ENCODE data around the gene COLEC11. TPM values are rescaled to one million over a fixed set of nuclear protein-coding genes. Genes with fewer than 3 reads are reported as not detected.

Gene COLEC11
- total RNA-seq, 1 donor from 2014 or later: 10.1 TPM

DNA sequence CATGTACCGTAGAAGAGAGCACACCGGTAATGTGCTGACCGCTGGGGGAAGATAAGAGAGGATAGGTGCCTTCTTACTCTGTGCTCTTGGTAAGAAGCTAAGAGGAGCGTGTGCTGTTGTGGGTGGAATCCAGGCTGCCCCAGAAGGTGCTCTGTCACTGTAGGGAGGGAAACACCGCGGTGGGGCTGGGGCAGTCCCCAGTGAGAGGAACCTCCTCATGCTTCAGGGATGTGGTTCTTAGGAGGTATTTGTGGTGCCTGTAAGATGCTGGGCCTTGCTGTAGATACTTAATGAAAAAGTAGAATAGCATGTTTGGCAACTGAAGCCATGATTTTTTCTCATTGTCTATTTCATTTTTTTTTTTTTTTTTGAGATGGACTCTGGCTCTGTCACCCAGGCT is 1.1 kb downstream of the COLEC11 start:
- TF ChIP-seq, protein P1, sequence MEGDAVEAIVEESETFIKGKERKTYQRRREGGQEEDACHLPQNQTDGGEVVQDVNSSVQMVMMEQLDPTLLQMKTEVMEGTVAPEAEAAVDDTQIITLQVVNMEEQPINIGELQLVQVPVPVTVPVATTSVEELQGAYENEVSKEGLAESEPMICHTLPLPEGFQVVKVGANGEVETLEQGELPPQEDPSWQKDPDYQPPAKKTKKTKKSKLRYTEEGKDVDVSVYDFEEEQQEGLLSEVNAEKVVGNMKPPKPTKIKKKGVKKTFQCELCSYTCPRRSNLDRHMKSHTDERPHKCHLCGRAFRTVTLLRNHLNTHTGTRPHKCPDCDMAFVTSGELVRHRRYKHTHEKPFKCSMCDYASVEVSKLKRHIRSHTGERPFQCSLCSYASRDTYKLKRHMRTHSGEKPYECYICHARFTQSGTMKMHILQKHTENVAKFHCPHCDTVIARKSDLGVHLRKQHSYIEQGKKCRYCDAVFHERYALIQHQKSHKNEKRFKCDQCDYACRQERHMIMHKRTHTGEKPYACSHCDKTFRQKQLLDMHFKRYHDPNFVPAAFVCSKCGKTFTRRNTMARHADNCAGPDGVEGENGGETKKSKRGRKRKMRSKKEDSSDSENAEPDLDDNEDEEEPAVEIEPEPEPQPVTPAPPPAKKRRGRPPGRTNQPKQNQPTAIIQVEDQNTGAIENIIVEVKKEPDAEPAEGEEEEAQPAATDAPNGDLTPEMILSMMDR (IDR thresholded peaks at IDR 0.05; ENCODE audit: unreplicated experiment): no peak
- peaks cover 10% of the 10 kb centered on the region for H3K36me3 Mint-ChIP-seq
- no peak overlapping the region for H3K4me3 Mint-ChIP-seq
- no peak for DNase-seq (ENCODE audit: low spot score in 2 of 2, unreplicated experiment in 2 of 2)
- peaks cover 2% of the 10 kb centered on the region for H3K27me3 Mint-ChIP-seq (ENCODE audit: low read depth)
- no peak overlapping the region for H3K27ac Mint-ChIP-seq
- no peaks in the 10 kb centered on the region for H3K9me3 Mint-ChIP-seq
- peaks cover 15% of the 10 kb centered on the region for H3K4me1 Mint-ChIP-seq

DNA sequence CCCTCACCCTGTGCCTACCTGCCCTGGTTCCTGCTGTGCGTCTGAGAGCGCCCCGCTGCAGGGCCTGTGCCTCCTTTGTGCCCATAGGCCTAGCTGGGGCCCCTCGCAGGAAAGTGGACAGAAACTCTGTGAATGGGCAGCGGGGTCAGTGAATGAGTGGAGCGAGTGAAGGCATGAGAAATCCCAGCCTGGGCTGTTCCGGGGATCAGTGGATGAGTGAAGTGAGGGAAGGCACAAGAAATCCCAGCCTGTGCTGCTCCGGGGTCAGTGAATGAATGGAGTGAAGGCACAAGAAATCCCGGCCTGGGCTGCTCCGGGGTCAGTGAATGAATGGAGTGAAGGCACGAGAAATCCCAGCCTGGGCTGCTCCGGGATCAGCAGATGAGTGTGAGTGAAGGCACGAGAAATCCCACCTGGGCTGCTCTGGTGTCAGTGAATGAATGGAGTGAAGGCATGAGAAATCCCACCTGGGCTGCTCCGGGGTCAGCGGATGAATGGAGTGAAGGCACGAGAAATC is 2.0 kb downstream of the COLEC11 start:
- no peak for DNase-seq (ENCODE audit: low spot score in 2 of 2, unreplicated experiment in 2 of 2)
- no peaks in the 10 kb centered on the region for H3K9me3 Mint-ChIP-seq
- TF ChIP-seq, protein P1 (IDR thresholded peaks at IDR 0.05; ENCODE audit: unreplicated experiment): no peak
- H3K27ac Mint-ChIP-seq: peak overlapping the region; percentile 61
- H3K4me1 Mint-ChIP-seq: peaks cover 15% of the 10 kb centered on the region
- H3K4me3 Mint-ChIP-seq: no peak overlapping the region
- H3K36me3 Mint-ChIP-seq: peaks cover 10% of the 10 kb centered on the region
- peaks cover 2% of the 10 kb centered on the region for H3K27me3 Mint-ChIP-seq (ENCODE audit: low read depth)

DNA sequence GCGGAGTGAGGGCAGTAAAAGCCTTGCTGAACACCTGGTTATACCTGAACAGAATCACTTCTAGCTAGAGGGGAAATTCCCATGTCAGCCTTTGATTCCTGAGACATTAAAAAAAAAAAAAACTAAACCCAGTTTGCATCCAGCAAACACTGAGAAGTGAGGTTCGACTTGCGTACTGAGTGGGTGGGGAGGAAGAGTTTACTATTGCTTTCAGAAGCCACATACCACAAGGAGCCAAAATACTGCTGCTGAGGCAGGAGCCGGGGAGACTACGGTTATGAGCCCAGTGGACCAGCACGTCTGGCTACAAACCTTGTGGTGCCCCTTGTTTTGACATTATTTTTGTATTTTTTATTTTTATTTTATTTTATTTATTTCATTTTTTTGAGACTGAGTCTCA is 2.7 kb downstream of the COLEC11 start:
- Mint-ChIP-seq H3K27ac (peak overlapping the region; percentile 61), H3K9me3 (no peaks in the 10 kb centered on the region), H3K4me1 (peaks cover 15% of the 10 kb centered on the region), H3K4me3 (no peak overlapping the region), H3K36me3 (peaks cover 9% of the 10 kb centered on the region), H3K27me3 (ENCODE audit: low read depth) (peaks cover 6% of the 10 kb centered on the region)
- no peak for DNase-seq (ENCODE audit: low spot score in 2 of 2, unreplicated experiment in 2 of 2)
- TF ChIP-seq, protein P1 (IDR thresholded peaks at IDR 0.05; ENCODE audit: unreplicated experiment): no peak

DNA sequence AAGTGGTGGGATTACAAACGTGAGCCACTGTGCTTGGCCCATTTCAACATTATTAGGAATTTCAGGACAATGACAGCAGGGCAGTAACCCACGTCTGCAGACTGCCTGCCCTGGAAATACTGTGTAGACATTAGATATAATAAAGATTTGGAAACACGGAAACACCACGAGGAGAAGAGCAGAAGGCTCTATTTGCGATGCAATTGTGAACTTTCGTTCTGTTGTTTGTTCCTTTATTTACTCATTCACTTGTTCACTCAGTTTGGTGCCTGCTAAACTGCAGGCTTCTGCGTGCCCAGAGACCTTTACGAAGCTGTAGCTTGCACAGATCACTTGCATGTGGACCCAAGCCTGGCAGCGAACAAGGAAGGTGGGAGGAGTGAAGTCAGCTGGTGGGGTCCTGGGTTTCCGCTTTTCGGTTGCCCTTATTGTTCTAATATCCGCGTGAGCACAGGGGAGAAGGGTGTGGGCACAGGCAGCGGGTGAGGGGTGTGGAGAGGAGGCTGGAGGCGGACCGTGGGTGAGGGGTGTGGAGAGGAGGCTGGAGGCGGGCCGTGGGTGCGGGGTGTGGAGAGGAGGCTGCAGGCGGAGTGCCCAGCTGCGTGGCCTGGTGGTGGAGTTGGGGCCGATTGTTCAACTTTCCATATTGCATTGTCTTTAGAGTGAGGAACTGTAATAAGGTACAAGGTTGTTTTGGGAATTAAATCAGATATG is 3.4 kb downstream of the COLEC11 start:
- Mint-ChIP-seq H3K9me3 (no peaks in the 10 kb centered on the region), H3K27ac (no peak overlapping the region), H3K4me3 (no peak overlapping the region), H3K36me3 (peaks cover 3% of the 10 kb centered on the region), H3K4me1 (peaks cover 15% of the 10 kb centered on the region), H3K27me3 (ENCODE audit: low read depth) (peaks cover 6% of the 10 kb centered on the region)
- DNase-seq (ENCODE audit: low spot score in 2 of 2, unreplicated experiment in 2 of 2): no peak
- TF ChIP-seq, protein P1 (IDR thresholded peaks at IDR 0.05; ENCODE audit: unreplicated experiment): no peak

DNA sequence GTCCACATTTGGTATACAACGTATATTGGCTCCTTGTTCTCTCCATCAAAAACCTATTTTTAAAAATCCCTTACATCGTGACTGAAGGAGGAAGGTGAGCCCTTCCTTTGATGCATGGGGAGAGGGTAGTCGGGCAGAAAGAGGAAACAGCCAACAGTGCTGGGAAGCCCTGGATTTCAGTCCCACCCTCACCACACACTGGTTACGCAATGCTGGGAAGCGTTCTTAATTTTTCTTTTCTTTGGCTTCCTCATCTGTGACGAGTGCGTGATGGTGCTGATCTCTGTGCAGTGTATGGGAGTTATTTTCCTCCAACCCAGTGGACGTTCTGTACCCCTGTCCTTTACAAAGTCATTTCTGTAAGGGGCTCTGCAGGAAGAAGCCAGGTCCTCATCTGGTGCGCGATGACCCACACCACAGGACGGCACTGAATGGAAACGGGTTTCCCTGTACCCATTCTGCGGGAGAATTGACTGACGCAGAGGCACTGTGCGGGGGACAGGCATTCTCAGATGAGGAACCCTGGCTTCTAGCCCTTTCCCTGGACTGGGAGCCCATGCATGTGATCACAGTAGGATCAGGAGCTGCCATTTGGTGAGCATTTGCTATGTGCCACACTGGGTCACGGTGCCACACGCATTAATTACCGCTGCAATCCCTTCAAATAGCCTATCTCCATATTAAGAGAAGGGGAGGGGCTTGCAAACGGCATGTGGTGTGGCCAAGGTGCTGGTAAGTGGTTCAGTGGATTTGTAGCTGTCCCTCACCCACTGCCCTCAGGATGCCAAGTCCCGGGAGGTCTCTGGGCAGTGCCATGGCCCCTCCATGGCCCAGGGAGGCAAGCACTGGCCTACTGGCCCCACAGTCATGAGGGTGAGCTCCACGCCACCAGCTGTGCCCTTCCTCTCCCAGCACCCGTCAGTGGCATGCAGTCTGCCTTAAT is 4.3 kb downstream of the COLEC11 start:
- Mint-ChIP-seq H3K4me1 (peaks cover 15% of the 10 kb centered on the region), H3K27me3 (ENCODE audit: low read depth) (peaks cover 6% of the 10 kb centered on the region), H3K36me3 (no peaks in the 10 kb centered on the region), H3K4me3 (no peak overlapping the region), H3K9me3 (no peaks in the 10 kb centered on the region), H3K27ac (no peak overlapping the region)
- TF ChIP-seq, protein P1 (IDR thresholded peaks at IDR 0.05; ENCODE audit: unreplicated experiment): no peak
- no peak for DNase-seq (ENCODE audit: low spot score in 2 of 2, unreplicated experiment in 2 of 2)

All from mesothelial cell of epicardium (in vitro differentiated cells).